Measurements from ENCODE around the gene WDR86. TPM values are rescaled to one million over a fixed set of nuclear protein-coding genes. Genes with fewer than 3 reads are reported as not detected.

WDR86 gene
- total RNA-seq, 1 donor: 3.9 TPM

DNA sequence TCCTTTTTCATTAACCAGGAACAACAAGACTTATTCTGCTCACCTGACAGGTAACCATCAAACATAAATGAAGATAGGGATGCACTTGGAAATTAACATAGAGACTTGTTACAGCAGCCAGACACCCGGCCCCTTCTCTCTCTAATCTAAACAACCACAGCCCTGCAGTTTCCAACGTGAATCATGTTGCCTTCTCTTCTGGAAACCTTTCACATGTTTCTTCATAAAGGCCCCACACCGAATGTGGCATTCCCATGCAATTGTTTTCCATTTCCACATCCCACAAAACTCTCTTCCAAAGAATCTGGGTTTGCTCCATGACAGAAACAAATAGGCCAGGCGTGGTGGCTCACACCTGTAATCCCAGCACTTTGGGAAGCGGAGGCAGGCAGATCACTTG lies 15.0 kb upstream of the WDR86 start:
- H3K27me3 ChIP-seq (ENCODE audit: insufficient read depth, low read length): no peaks in the 10 kb centered on the region
- H3K9me3 ChIP-seq (ENCODE audit: low read depth, low read length): peaks cover 4% of the 10 kb centered on the region
- peaks cover 24% of the 10 kb centered on the region for H3K4me1 ChIP-seq (ENCODE audit: insufficient read depth, low read length)
- H3K4me3 ChIP-seq (ENCODE audit: low read length): no peak overlapping the region

DNA sequence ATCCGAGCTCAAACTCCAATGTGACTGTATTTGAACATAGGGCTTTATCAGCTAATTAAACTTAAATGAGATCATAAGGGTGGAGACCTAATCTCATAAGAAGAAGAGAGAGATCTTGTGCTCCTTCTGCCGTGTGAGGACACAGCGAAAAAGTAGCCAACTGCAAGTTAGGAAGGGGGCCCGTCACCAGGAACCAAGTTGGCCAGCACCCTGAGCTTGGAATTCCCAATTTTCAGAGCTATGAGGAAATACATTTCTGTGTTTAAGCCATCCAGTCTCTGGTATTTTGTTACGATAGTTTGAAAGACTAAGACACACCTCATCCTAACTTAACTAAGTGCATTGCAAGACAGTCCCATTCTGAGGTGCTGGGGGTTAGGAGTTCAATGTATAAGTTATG lies 14.1 kb upstream of the WDR86 start:
- H3K4me3 ChIP-seq (ENCODE audit: low read length): no peak overlapping the region
- no peaks in the 10 kb centered on the region for H3K27me3 ChIP-seq (ENCODE audit: insufficient read depth, low read length)
- peaks cover 8% of the 10 kb centered on the region for H3K9me3 ChIP-seq (ENCODE audit: low read depth, low read length)
- H3K4me1 ChIP-seq (ENCODE audit: insufficient read depth, low read length): peaks cover 15% of the 10 kb centered on the region

DNA sequence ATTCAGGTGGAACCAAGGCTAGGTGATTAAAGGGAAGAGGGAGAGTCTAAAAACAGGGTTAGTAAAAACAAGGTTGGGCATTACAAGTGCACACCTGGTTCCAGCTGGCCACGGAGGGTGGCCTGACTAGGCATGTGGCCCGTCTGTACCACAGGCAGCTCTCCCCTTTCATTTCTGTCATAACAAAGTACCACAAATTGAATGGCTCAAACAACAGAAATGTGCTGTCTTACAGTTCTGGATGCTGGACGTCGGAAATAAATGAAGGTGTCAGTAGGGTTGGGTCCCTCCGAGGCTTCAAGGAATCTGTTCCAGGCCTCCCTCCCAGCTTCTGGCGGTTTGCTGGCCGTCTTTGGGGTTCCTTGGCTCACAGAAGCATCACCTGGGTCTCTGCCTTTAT lies 13.4 kb upstream of the WDR86 start:
- Histone ChIP-seq H3K27me3 (ENCODE audit: insufficient read depth, low read length) (no peaks in the 10 kb centered on the region), H3K4me3 (ENCODE audit: low read length) (no peak overlapping the region), H3K9me3 (ENCODE audit: low read depth, low read length) (peaks cover 8% of the 10 kb centered on the region), H3K4me1 (ENCODE audit: insufficient read depth, low read length) (peaks cover 8% of the 10 kb centered on the region)

DNA sequence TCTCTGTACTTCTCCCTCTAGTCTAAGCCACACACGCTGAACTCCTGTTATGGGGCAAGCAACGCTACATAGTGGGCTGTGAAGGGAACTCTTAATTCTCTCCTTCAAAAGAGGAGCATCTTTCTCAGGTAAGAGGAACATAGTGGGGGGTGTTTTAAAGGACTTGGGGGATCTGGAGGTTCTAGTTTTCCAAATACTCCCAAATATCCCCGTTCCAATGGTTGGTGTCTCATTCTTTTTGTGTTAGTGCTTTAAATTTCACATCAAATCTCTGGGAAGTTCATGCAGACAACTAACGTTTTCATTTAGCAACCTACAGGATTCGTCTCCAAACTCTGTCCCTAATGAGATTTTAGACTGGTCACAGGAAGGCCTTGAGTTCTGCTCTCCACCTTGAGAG lies 12.4 kb upstream of the WDR86 start:
- H3K4me1 ChIP-seq (ENCODE audit: insufficient read depth, low read length): peaks cover 1% of the 10 kb centered on the region
- H3K4me3 ChIP-seq (ENCODE audit: low read length): no peak overlapping the region
- H3K27me3 ChIP-seq (ENCODE audit: insufficient read depth, low read length): no peaks in the 10 kb centered on the region
- peaks cover 8% of the 10 kb centered on the region for H3K9me3 ChIP-seq (ENCODE audit: low read depth, low read length)

DNA sequence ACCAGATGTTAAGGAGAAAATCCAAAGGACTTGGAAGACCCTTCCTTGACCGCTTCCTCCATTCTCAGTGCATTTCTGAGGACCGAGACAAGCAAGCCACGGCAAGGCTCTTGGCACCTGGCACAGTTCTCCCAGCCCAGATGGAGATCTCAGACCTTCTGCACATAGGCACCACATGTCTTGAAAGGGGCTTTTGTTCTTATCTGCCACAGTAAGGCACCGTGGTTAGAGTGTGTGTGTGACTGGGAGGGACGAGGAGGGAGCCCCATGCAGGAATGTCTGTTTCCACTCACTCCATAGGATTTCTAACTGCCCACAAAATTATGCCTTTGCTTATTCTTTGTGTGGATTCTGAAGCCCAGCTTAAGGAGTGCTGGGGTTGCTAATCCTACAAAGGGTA lies 10.3 kb upstream of the WDR86 start:
- Histone ChIP-seq H3K9me3 (ENCODE audit: low read depth, low read length) (peaks cover 8% of the 10 kb centered on the region), H3K4me3 (ENCODE audit: low read length) (no peak overlapping the region), H3K27me3 (ENCODE audit: insufficient read depth, low read length) (no peaks in the 10 kb centered on the region), H3K4me1 (ENCODE audit: insufficient read depth, low read length) (peaks cover 21% of the 10 kb centered on the region)

DNA sequence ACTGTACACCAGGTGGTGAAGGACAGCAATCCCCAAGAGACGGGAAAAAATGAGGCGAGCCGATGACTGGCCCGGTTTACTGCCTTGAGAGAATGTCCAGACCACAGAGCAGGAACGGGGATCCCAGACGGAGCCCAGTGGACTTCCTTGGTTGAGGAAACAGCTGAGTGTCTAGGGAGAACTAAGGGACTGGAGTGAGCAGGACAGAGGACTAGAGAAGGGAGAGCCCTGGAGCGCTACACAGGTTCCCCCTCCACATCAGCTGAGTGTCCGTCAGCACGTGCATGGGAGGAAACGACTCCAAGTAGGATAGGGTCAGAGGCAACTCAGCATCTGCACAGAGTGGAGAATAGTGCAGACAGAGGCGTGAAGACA lies 7.1 kb upstream of the WDR86 start:
- Histone ChIP-seq H3K4me1 (ENCODE audit: insufficient read depth, low read length) (peaks cover 22% of the 10 kb centered on the region), H3K9me3 (ENCODE audit: low read depth, low read length) (peaks cover 8% of the 10 kb centered on the region), H3K4me3 (ENCODE audit: low read length) (no peak overlapping the region), H3K27me3 (ENCODE audit: insufficient read depth, low read length) (peaks cover 3% of the 10 kb centered on the region)

DNA sequence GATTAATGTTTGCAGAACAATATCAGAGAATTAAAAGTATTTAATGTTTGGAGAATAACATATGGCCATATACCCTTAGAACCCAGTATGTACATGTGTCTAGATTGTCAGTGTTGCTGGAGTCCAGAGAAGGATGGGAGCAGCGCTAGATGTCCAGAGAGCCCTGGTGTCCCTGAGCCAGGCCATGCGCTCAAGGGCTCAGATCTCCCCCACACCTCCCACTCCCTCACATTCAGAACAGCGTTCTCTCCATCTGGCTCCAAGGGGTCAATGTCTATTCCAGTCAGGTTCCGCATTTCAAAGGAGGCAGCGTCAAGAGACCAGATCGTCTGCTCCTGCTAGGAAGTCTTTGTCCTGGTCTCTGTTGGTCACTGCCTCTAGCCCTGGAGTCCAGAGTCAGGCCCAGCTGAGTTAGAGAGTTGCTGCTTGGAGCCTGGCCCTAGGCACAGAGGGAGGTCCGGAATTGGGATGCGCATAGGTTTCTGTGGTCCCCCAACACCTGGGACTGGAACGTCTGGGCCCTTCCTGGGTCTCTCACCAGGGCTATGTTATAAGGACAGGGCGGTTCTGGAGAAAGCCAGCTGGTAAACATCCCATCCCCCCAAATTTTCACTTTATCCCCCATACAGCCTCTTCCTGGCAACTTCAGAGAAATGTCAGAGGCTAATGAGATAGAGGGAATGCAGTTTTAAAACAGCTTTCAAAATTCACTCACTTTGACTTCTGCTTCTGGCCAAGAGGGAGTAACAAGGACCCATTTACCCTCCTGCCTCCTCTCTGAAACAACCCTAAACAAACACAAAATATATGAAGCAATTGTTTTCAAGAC lies 6.5 kb upstream of the WDR86 start:
- Histone ChIP-seq H3K27me3 (ENCODE audit: insufficient read depth, low read length) (peaks cover 9% of the 10 kb centered on the region), H3K9me3 (ENCODE audit: low read depth, low read length) (peaks cover 8% of the 10 kb centered on the region), H3K4me3 (ENCODE audit: low read length) (no peak overlapping the region), H3K4me1 (ENCODE audit: insufficient read depth, low read length) (peaks cover 24% of the 10 kb centered on the region)

DNA sequence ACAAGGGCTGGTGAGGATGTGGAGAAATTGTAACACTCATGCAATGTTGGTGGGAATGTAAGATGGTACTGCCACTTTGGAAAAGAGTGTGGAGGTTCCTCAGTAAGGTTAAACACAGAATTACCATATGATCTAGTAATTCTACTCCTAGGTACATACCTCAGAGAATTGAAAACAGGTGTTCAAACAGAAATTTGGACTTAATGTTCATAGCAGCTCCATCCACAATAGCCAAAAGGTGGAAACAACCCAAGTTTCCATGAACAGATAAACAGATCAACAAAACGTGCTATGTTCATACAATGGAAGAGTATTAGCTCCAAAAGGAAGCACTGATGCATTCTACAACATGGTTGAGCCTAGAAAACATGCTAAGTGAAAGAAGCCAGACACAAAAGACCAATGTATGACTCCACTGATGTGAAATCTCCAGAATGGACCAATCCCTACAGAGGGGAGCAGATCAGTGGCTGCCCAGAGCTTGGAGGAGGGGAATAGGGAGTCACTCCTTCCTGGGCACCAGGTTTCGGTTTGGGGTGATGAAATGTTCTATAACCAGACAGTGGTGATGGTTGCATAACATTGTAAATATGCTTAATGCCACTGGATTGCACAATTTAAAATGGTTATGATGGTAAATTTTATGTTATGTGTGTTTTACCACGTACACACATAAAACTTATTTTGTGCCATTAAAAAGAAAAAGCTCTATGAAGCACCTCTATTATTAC lies 5.7 kb upstream of the WDR86 start:
- H3K9me3 ChIP-seq (ENCODE audit: low read depth, low read length): peaks cover 8% of the 10 kb centered on the region
- H3K4me3 ChIP-seq (ENCODE audit: low read length): no peak overlapping the region
- peaks cover 32% of the 10 kb centered on the region for H3K4me1 ChIP-seq (ENCODE audit: insufficient read depth, low read length)
- H3K27me3 ChIP-seq (ENCODE audit: insufficient read depth, low read length): peaks cover 17% of the 10 kb centered on the region

DNA sequence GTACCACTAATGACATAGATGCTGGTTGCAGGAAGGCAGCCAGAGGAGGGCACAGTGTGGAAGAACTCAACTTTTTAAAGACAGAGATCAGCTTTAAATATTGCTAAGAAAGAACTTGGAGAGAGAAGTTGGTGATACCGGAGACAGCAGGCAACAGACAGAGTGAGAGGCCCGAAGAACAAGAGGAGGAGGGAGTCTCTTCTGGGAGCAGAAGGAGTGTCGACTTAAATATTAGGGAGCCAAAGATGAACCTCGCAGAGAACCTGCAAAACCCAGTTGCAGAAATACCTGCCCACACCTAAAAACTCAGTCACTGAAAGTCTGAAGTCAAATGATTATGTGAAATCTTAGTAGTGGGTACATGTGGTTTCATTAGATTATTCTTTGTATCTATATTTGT lies 3.4 kb upstream of the WDR86 start:
- Histone ChIP-seq H3K27me3 (ENCODE audit: insufficient read depth, low read length) (peaks cover 33% of the 10 kb centered on the region), H3K9me3 (ENCODE audit: low read depth, low read length) (no peaks in the 10 kb centered on the region), H3K4me3 (ENCODE audit: low read length) (no peak overlapping the region), H3K4me1 (ENCODE audit: insufficient read depth, low read length) (peaks cover 54% of the 10 kb centered on the region)

DNA sequence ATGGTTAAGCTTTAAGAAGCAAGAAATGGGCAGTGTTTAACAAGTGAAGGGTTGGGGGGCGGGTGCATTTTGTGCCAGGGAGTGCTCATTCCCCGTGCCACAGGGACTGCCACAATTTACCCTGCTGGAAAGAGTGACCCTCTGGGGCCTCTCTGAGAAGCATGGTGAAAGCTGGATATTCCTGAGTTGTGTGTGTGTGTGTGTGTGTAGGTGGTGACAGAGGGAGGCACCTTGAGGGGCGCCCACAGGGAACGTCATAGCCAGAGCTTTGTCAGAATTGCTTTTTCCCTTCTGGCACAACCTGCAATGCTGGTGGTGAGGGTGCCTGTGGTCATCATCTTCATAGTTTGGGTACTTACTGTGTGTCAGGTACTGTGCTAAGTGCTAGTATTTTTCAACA lies 2.5 kb upstream of the WDR86 start:
- H3K4me1 ChIP-seq (ENCODE audit: insufficient read depth, low read length): peaks cover 54% of the 10 kb centered on the region
- no peak overlapping the region for H3K4me3 ChIP-seq (ENCODE audit: low read length)
- H3K9me3 ChIP-seq (ENCODE audit: low read depth, low read length): no peaks in the 10 kb centered on the region
- peaks cover 36% of the 10 kb centered on the region for H3K27me3 ChIP-seq (ENCODE audit: insufficient read depth, low read length)

DNA sequence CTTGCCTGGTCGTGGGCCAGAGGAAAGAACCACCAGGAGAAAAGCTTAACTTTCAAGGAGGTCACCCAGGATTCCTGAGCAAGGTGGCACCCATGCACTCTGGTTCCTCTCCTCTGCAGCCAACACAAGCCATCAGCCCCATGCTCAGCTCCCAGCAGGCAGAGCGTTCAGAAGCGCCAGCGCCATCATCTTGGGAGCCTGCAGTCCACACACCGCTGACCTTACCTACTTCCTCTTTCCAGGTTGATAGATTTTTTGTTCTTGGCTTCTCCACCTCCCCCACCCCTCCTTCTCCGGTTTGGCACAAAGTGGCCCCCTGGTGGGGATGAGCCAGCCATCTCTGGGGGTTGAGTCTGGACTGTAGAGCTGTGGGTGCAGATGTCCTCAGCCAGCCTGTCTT lies 1.7 kb upstream of the WDR86 start:
- Histone ChIP-seq H3K4me1 (ENCODE audit: insufficient read depth, low read length) (peaks cover 46% of the 10 kb centered on the region), H3K9me3 (ENCODE audit: low read depth, low read length) (no peaks in the 10 kb centered on the region), H3K4me3 (ENCODE audit: low read length) (no peak overlapping the region), H3K27me3 (ENCODE audit: insufficient read depth, low read length) (peaks cover 36% of the 10 kb centered on the region)

DNA sequence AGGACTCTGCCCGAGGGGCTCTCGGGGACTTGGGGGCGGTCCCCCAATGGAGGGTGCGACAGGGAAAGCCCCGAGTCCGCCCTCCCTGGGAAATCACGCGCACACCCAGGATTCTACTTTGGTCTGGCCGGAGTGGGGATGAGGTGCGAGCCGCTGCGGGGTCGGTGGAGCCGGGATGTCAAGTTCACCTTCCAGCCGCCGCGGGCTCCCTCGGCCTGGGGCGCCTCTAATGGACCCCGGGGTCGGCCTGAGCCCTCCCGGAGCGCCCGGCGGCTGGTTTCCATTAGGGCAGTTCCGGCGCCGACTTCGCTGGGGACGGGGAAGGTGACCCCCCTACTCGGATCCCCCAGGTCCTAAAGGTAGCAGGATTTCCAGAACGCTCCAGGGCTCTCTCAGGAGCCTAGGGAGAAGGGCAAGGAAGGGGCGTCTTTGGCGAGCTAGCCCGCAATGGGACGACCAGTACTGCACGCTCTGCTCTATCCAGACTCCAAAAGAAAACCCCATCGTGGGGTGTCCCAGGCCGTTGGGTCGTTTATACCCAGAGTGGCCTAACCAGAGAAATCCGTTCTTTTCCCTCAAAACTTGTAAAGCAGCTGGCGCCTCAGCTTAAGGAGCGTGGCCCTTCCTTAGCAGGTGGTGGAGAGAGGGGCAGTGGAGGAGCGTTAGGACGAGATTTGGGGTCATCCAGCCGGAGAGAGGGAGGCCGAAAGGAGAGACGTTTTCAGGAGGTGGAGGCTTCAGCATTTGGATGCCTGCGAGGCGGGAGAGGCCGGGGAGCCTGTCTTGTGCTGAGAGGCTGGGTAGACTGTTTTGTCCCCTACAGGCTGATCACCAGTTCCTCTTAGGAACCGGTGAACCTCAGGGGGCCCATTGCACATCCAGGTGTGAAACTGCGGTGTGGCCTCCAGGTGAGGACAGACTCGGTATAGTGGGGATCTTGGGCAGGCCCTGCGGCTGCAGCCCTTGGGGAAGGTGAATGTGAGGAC lies 860 bp upstream of the WDR86 start:
- Histone ChIP-seq H3K4me1 (ENCODE audit: insufficient read depth, low read length) (peaks cover 39% of the 10 kb centered on the region), H3K27me3 (ENCODE audit: insufficient read depth, low read length) (peaks cover 36% of the 10 kb centered on the region), H3K4me3 (ENCODE audit: low read length) (peak overlapping the region; percentile 4), H3K9me3 (ENCODE audit: low read depth, low read length) (no peaks in the 10 kb centered on the region)

DNA sequence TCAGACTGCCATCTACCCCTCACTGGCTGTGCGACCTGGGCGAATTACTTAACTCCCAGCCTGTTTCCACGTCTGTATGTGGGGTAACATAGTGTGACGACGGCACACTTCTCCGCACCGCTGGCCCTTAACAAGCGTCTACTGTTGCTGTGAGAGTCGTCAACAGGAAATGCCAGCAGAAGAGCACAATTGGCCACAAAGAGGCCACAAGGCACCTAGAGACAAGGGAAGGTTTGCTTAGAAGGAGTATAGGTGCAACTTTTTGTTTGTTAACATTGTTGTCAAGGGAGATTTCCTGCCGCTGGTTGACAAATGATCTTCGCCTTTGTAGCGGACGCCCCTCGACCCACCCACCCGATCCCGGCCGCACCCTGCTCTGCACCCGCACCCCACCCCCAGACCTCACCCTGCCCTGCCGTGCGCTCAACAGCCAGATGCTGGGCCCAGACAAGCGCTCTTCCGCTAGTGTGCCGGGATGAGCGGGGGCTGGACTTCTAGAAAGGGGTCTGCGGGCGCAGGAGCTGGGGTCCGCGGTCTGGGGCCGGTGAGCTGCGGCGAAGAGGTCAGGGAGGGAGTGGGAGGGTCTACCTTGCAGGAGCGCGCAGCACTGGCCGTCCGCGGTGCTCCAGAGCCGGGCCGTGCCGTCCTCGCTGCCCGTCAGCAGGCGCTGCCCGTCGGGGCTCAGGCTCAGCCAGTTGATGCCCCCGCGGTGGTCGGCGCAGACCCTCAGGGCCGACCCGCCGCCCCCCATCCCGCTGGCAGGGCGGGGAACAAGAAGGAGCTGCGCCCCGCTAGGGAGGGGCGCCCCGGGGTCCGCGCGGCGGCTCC lies 785 bp downstream of the WDR86 start:
- H3K27me3 ChIP-seq (ENCODE audit: insufficient read depth, low read length): peaks cover 36% of the 10 kb centered on the region
- H3K9me3 ChIP-seq (ENCODE audit: low read depth, low read length): no peaks in the 10 kb centered on the region
- peaks cover 41% of the 10 kb centered on the region for H3K4me1 ChIP-seq (ENCODE audit: insufficient read depth, low read length)
- peak overlapping the region; percentile 20 for H3K4me3 ChIP-seq (ENCODE audit: low read length)

DNA sequence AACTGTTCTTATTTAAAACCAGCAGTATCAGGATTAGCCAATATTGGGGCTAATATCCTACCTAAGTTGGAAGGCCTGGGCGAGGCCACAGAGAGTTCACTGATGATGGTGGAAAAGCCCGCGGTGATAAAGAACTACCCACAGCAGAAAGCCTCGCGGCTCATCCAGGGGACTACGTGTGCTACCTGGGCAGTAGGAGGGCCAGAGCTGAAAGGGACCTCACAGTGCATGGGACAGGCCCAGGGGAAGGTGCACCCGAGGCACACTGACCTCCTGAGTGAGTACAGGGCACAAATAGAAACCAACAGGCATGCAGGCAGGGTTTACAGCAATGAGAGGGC lies 1.4 kb downstream of the WDR86 start:
- Histone ChIP-seq H3K9me3 (ENCODE audit: low read depth, low read length) (no peaks in the 10 kb centered on the region), H3K27me3 (ENCODE audit: insufficient read depth, low read length) (peaks cover 36% of the 10 kb centered on the region), H3K4me3 (ENCODE audit: low read length) (no peak overlapping the region)

More for the DNA sequence above, 1.4 kb downstream of the WDR86 start:
- peaks cover 47% of the 10 kb centered on the region for H3K4me1 ChIP-seq (ENCODE audit: insufficient read depth, low read length)

Data from mononuclear cell (primary cell).